ENCODE measurements around the gene SNAP29. TPM values are rescaled to one million over a fixed set of nuclear protein-coding genes. Genes with fewer than 3 reads are reported as not detected.
"Not testable (repeated sequence)": the region's sequence is repeated elsewhere in the genome, so short reads cannot be mapped to it uniquely, and the experiment has no call there.

Gene SNAP29
- total RNA-seq, 1 experiment from 2014 or later = 17.8 TPM

GRCh38 chr22:20889025-20889704 is 30.4 kb downstream of the SNAP29 start:
- ChIA-PET POLR2A (ENCODE audit: unreplicated experiment) (no interaction called here), CTCF (no interaction called here)
- H3K79me2 ChIP-seq (ENCODE audit: low read depth) = no peaks in the 10 kb centered on the region
- H3K9me2 ChIP-seq (ENCODE audit: insufficient read depth) = no peaks in the 10 kb centered on the region
- intact Hi-C loops (cut with micrococcal nuclease; ENCODE audit: unreplicated experiment) = loop anchor here (5.0 to 10.0 kb wide), 2 partner anchors 87 to 216 kb away; no protein-coding TSS in a partner anchor
- H3K9me3 ChIP-seq (ENCODE audit: insufficient read depth, low read depth) = no peaks in the 10 kb centered on the region
- peaks cover 5% of the 10 kb centered on the region; the same call in 1 of the 2 replicates for H3F3A ChIP-seq (ENCODE audit: insufficient read depth, low read depth)
- no peak for DNase-seq
- no TSS peak for BruUV-seq (replicated peaks)
- H3K4me3 ChIP-seq = no peak overlapping the region
- H4K20me1 ChIP-seq (ENCODE audit: insufficient read depth) = peaks cover 3% of the 10 kb centered on the region; the same call in 1 of the 2 replicates
- no peaks in the 10 kb centered on the region for H3K27me3 ChIP-seq (ENCODE audit: insufficient read depth, low read depth)
- no peaks in the 10 kb centered on the region for H3K36me3 ChIP-seq (ENCODE audit: low read depth)
- H3K27ac ChIP-seq = no peak overlapping the region
- H3K4me1 ChIP-seq (replicated peaks; ENCODE audit: insufficient read depth) = peaks cover 6% of the 10 kb centered on the region
- TF ChIP-seq CTCF (conservative IDR thresholded peaks at IDR 0.05) (no peak), EZH2 (IDR thresholded peaks at IDR 0.05; ENCODE audit: low read depth) (no peak)
- no peak overlapping the region for H3K4me2 ChIP-seq
- H2AFZ ChIP-seq = no peak overlapping the region

- Histone ChIP-seq H3F3A (ENCODE audit: insufficient read depth, low read depth) (peaks cover 3% of the 10 kb centered on the region; the same call in 1 of the 2 replicates), H3K9me3 (ENCODE audit: insufficient read depth, low read depth) (no peaks in the 10 kb centered on the region), H2AFZ (no peak overlapping the region), H3K4me3 (no peak overlapping the region), H3K27me3 (ENCODE audit: insufficient read depth, low read depth) (no peaks in the 10 kb centered on the region), H3K27ac (no peak overlapping the region), H3K79me2 (ENCODE audit: low read depth) (no peaks in the 10 kb centered on the region), H3K9me2 (ENCODE audit: insufficient read depth) (no peaks in the 10 kb centered on the region), H3K36me3 (ENCODE audit: low read depth) (no peaks in the 10 kb centered on the region), H3K4me2 (no peak overlapping the region), H3K4me1 (replicated peaks; ENCODE audit: insufficient read depth) (peaks cover 4% of the 10 kb centered on the region), H4K20me1 (ENCODE audit: insufficient read depth) (peaks cover 3% of the 10 kb centered on the region; the same call in 1 of the 2 replicates)
- TSS peak; percentile 17 for BruUV-seq (replicated peaks)
- CTCF ChIA-PET = no interaction called here
- TF ChIP-seq EZH2 (IDR thresholded peaks at IDR 0.05; ENCODE audit: low read depth) = no peak
- TF ChIP-seq CTCF (conservative IDR thresholded peaks at IDR 0.05) = no peak
- intact Hi-C loops (cut with micrococcal nuclease; ENCODE audit: unreplicated experiment) = loop anchor here (5.0 to 10.0 kb wide), 2 partner anchors 88 to 215 kb away; no protein-coding TSS in a partner anchor
- POLR2A ChIA-PET (ENCODE audit: unreplicated experiment) = no interaction called here
- no peak for DNase-seq
These were observed 31.2 kb downstream of the SNAP29 start for GRCh38 chr22:20889904-20890540.

- POLR2A ChIA-PET (ENCODE audit: unreplicated experiment) = no interaction called here
- CTCF ChIA-PET = no interaction called here
These were observed 32.2 kb downstream of the SNAP29 start for GRCh38 chr22:20890975-20891374.

GRCh38 chr22:20897737-20898136 is 38.9 kb downstream of the SNAP29 start:
- DNase-seq; H3F3A ChIP-seq (ENCODE audit: insufficient read depth, low read depth); H3K9me2 ChIP-seq (ENCODE audit: insufficient read depth); H3K9me3 ChIP-seq (ENCODE audit: insufficient read depth, low read depth); H3K4me2 ChIP-seq; intact Hi-C loops (cut with micrococcal nuclease; ENCODE audit: unreplicated experiment); H4K20me1 ChIP-seq (ENCODE audit: insufficient read depth); H3K27ac ChIP-seq; H3K4me1 ChIP-seq (replicated peaks; ENCODE audit: insufficient read depth); H3K79me2 ChIP-seq (ENCODE audit: low read depth); H3K27me3 ChIP-seq (ENCODE audit: insufficient read depth, low read depth); H3K36me3 ChIP-seq (ENCODE audit: low read depth); BruUV-seq (replicated peaks); H3K4me3 ChIP-seq; H2AFZ ChIP-seq; POLR2A ChIA-PET (ENCODE audit: unreplicated experiment): not testable (repeated sequence)
- CTCF ChIA-PET = interaction anchor here (0.6 kb wide), 1 partner anchor 12 kb away, joined by 3 read pairs; no protein-coding TSS in a partner anchor

More at GRCh38 chr22:20890975-20891374, 32.2 kb downstream of the SNAP29 start:
- intact Hi-C loops (cut with micrococcal nuclease; ENCODE audit: unreplicated experiment) = no loop called here
- no peak overlapping the region for H3K4me2 ChIP-seq
- H3K27me3 ChIP-seq (ENCODE audit: insufficient read depth, low read depth) = no peaks in the 10 kb centered on the region
- H3K4me1 ChIP-seq (replicated peaks; ENCODE audit: insufficient read depth) = no peaks in the 10 kb centered on the region; the same call in 1 of the 2 replicates
- TF ChIP-seq CTCF (conservative IDR thresholded peaks at IDR 0.05) = no peak
- no peaks in the 10 kb centered on the region for H4K20me1 ChIP-seq (ENCODE audit: insufficient read depth)
- H3K27ac ChIP-seq = no peak overlapping the region
- no peaks in the 10 kb centered on the region for H3F3A ChIP-seq (ENCODE audit: insufficient read depth, low read depth)
- H3K9me2 ChIP-seq (ENCODE audit: insufficient read depth) = no peaks in the 10 kb centered on the region
- H3K4me3 ChIP-seq = no peak overlapping the region
- H3K79me2 ChIP-seq (ENCODE audit: low read depth) = no peaks in the 10 kb centered on the region
- H2AFZ ChIP-seq = no peak overlapping the region
- H3K36me3 ChIP-seq (ENCODE audit: low read depth) = no peaks in the 10 kb centered on the region
- no peak for DNase-seq
- BruUV-seq (replicated peaks) = no TSS peak
- no peaks in the 10 kb centered on the region for H3K9me3 ChIP-seq (ENCODE audit: insufficient read depth, low read depth)

All from PC-9 (cell line).